WERI-Rb-1 (cell line): ENCODE measurements around the gene PEMT.

ENCODE experiments used
- DNase-seq: peaks from one replicate; pipeline ENCODE4 v3.0.0-alpha.2; 2020
- H3K27ac ChIP-seq: fragments of 250-450 bp; sonication (Bioruptor Pico); 2 replicates; pipeline ENCODE4 v1.5.1; 2020; ENCODE audit warnings: mild to moderate bottlenecking, moderate library complexity
- H3K27me3 ChIP-seq: fragments of 250-450 bp; sonication (Bioruptor Pico); 2 replicates; pipeline ENCODE4 v1.5.1; 2021; ENCODE audit warnings: mild to moderate bottlenecking, low read depth, moderate library complexity; ENCODE audit not compliant: insufficient read depth, severe bottlenecking
- H3K36me3 ChIP-seq: fragments of 250-450 bp; sonication (Bioruptor Pico); 2 replicates; pipeline ENCODE4 v1.5.1; 2020; ENCODE audit warnings: mild to moderate bottlenecking, moderate library complexity
- H3K4me3 ChIP-seq: 2 replicates; pipeline ENCODE4 v1.5.1; 2011; ENCODE audit warnings: low read depth, mild to moderate bottlenecking, control low read depth, low read length
- H3K9me3 ChIP-seq: fragments of 250-450 bp; sonication (Bioruptor Pico); 2 replicates; pipeline ENCODE4 v1.5.1; 2021; ENCODE audit warnings: mild to moderate bottlenecking, moderate library complexity; ENCODE audit not compliant: severe bottlenecking
- TF ChIP-seq, protein P1 (sequence below): IDR thresholded peaks from 2 replicates; pipeline ENCODE4 v1.5.1; 2011; ENCODE audit warnings: low read depth, mild to moderate bottlenecking, control low read depth, inconsistent platforms, low read length

The PEMT gene

GRCh38 chr17:17623904-17624303, 32.4 kb upstream of the PEMT start:
- no peaks in the 10 kb centered on the region for H3K36me3 ChIP-seq
- TF ChIP-seq, protein P1, sequence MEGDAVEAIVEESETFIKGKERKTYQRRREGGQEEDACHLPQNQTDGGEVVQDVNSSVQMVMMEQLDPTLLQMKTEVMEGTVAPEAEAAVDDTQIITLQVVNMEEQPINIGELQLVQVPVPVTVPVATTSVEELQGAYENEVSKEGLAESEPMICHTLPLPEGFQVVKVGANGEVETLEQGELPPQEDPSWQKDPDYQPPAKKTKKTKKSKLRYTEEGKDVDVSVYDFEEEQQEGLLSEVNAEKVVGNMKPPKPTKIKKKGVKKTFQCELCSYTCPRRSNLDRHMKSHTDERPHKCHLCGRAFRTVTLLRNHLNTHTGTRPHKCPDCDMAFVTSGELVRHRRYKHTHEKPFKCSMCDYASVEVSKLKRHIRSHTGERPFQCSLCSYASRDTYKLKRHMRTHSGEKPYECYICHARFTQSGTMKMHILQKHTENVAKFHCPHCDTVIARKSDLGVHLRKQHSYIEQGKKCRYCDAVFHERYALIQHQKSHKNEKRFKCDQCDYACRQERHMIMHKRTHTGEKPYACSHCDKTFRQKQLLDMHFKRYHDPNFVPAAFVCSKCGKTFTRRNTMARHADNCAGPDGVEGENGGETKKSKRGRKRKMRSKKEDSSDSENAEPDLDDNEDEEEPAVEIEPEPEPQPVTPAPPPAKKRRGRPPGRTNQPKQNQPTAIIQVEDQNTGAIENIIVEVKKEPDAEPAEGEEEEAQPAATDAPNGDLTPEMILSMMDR, result no peak
- no peaks in the 10 kb centered on the region for H3K9me3 ChIP-seq
- DNase-seq, result no peak
- no peak overlapping the region for H3K4me3 ChIP-seq
- peak overlapping the region; percentile 56 for H3K27ac ChIP-seq
- no peaks in the 10 kb centered on the region for H3K27me3 ChIP-seq

GRCh38 chr17:17621254-17621653, 29.7 kb upstream of the PEMT start:
- DNase-seq, result no peak

DNA sequence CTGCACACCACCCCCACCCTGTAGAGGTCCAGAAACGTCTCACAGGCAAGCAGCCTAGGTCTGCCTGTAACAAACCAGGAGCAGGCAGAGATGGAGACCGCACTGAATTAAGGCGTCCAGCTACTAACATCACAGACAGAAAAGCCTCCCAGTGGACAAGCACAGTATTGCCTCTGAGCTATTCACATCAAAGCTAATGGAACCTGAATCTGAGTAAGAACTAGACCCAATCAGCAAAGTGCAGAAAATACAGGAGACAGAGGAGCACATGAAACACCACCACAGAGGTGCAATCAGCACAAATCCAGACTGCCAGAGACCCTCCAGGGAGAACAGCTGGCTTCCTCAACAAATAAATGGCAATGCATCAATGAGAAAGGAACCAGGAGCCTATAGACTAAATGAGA, 22.2 kb upstream of the PEMT start:
- Histone ChIP-seq H3K4me3 (no peak overlapping the region), H3K36me3 (no peaks in the 10 kb centered on the region), H3K27me3 (no peaks in the 10 kb centered on the region), H3K27ac (0 out of 2 replicates have a peak overlapping the region, but pooled peaks have one; percentile 36), H3K9me3 (peaks cover 11% of the 10 kb centered on the region)
- TF ChIP-seq, protein P1, result peak; percentile 84
- peak; percentile 88 for DNase-seq

More at GRCh38 chr17:17621254-17621653, 29.7 kb upstream of the PEMT start:
- TF ChIP-seq, protein P1, result no peak
- H3K4me3 ChIP-seq, result no peak overlapping the region
- H3K9me3 ChIP-seq, result peaks cover 4% of the 10 kb centered on the region
- no peaks in the 10 kb centered on the region for H3K36me3 ChIP-seq
- no peaks in the 10 kb centered on the region for H3K27me3 ChIP-seq
- no peak overlapping the region for H3K27ac ChIP-seq

DNA sequence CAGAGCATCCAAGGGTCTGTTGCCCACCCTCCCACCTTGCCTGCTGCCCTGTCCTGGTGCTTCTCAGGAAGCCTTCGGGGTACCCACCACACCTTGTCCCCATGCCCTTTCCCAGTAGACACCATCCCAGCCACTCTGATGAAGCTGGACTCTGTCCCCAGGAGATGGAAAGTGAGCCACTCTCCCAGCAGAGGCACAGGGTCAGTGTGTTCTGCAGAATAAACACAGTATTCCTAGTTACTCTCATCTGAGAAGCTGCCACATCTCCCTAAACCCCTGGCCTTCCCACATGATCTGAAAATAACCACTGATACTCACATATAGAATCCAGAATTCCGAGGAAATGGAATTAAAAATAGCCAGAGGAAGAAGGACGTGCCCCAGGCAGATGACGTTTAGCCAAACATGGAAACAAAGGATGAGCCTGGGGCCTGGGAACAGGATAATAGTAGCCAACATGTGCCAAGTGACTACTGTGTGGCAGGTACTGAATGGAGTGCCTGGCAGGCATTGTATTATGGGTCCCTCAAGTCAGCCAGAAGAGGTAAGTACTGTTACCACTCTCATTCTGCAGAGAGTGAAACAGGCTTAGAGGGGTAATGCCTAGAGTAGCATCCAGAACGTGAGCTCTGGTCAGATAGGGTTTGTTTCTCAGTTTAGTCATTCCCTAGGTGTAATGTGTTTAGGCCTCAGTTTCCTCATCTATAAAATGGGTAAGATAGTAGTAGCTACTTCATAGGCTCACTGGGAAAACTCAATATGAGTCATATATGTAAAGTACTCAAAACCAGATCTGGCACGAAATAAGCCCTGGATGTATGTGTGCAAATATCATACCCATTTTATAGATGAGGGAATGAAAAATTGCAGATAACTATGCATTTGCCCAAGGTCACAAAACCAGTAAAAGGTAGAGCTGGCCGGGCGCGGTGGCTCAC, 20.8 kb upstream of the PEMT start:
- H3K27ac ChIP-seq, result peak overlapping the region; percentile 51
- no peaks in the 10 kb centered on the region for H3K27me3 ChIP-seq
- no peak for DNase-seq
- TF ChIP-seq, protein P1, result no peak
- peaks cover 8% of the 10 kb centered on the region for H3K9me3 ChIP-seq
- H3K36me3 ChIP-seq, result no peaks in the 10 kb centered on the region
- H3K4me3 ChIP-seq, result no peak overlapping the region

- Histone ChIP-seq H3K36me3 (no peaks in the 10 kb centered on the region), H3K27ac (no peak overlapping the region), H3K9me3 (peaks cover 7% of the 10 kb centered on the region), H3K4me3 (no peak overlapping the region), H3K27me3 (no peaks in the 10 kb centered on the region)
- TF ChIP-seq, protein P1, result no peak
- no peak for DNase-seq
Measured at GRCh38 chr17:17609121-17609520, 17.6 kb upstream of the PEMT start.
